Measurements from ENCODE around the gene CD8B. TPM values are rescaled to one million over a fixed set of nuclear protein-coding genes. Genes with fewer than 3 reads are reported as not detected.

Gene CD8B
- total and polyA plus RNA-seq, 2 experiments from 2014 or later: 0.31 to 0.63 TPM

DNA sequence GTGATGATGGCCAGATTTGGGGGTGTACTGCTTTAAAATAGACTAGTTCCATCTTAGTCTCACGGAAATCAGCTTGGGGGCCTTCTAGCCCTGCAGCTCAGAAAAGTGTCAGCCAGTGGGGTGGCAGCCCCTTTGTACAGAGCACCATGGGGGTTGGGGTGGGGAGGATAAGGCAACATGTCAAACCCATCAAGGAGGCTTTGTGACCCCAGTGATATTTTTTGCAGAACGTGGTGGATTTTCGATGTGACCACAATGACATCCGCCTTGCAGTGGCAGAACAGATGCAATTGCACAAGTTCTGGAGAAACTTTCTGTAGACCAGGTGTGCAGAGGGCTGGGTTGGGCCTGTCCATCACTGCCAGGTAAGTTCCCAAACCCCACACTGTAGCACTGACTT is 67.9 kb downstream of the CD8B start:
- no peaks in the 10 kb centered on the region for H3K9me2 ChIP-seq (ENCODE audit: insufficient read depth)
- DNase-seq (ENCODE audit: low spot score) (no peak), ATAC-seq (no peak)
- H3K36me3 ChIP-seq (ENCODE audit: insufficient read depth): peaks cover 6% of the 10 kb centered on the region; the same call in 1 of the 2 replicates
- H3K27ac ChIP-seq (ENCODE audit: low read depth): no peak overlapping the region
- no peaks in the 10 kb centered on the region for H3F3A ChIP-seq (replicated peaks; ENCODE audit: low read depth)
- peaks cover 31% of the 10 kb centered on the region for H3K9me3 Mint-ChIP-seq
- no peaks in the 10 kb centered on the region for H3K79me2 ChIP-seq (replicated peaks; ENCODE audit: insufficient read depth)
- no peak overlapping the region for H3K4me3 ChIP-seq
- H3K27ac Mint-ChIP-seq: no peak overlapping the region
- H3K4me2 ChIP-seq: no peak overlapping the region
- H3K4me3 Mint-ChIP-seq: no peak overlapping the region
- peaks cover 44% of the 10 kb centered on the region for H3K27me3 ChIP-seq (ENCODE audit: insufficient read depth)
- H3K27me3 Mint-ChIP-seq (ENCODE audit: insufficient read depth, low read depth, poor library complexity): peaks cover 38% of the 10 kb centered on the region
- no peak overlapping the region for H2AFZ ChIP-seq
- TF ChIP-seq, protein P1, sequence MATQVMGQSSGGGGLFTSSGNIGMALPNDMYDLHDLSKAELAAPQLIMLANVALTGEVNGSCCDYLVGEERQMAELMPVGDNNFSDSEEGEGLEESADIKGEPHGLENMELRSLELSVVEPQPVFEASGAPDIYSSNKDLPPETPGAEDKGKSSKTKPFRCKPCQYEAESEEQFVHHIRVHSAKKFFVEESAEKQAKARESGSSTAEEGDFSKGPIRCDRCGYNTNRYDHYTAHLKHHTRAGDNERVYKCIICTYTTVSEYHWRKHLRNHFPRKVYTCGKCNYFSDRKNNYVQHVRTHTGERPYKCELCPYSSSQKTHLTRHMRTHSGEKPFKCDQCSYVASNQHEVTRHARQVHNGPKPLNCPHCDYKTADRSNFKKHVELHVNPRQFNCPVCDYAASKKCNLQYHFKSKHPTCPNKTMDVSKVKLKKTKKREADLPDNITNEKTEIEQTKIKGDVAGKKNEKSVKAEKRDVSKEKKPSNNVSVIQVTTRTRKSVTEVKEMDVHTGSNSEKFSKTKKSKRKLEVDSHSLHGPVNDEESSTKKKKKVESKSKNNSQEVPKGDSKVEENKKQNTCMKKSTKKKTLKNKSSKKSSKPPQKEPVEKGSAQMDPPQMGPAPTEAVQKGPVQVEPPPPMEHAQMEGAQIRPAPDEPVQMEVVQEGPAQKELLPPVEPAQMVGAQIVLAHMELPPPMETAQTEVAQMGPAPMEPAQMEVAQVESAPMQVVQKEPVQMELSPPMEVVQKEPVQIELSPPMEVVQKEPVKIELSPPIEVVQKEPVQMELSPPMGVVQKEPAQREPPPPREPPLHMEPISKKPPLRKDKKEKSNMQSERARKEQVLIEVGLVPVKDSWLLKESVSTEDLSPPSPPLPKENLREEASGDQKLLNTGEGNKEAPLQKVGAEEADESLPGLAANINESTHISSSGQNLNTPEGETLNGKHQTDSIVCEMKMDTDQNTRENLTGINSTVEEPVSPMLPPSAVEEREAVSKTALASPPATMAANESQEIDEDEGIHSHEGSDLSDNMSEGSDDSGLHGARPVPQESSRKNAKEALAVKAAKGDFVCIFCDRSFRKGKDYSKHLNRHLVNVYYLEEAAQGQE (IDR thresholded peaks at IDR 0.05; ENCODE audit: unreplicated experiment): no peak
- TF ChIP-seq, protein P2, sequence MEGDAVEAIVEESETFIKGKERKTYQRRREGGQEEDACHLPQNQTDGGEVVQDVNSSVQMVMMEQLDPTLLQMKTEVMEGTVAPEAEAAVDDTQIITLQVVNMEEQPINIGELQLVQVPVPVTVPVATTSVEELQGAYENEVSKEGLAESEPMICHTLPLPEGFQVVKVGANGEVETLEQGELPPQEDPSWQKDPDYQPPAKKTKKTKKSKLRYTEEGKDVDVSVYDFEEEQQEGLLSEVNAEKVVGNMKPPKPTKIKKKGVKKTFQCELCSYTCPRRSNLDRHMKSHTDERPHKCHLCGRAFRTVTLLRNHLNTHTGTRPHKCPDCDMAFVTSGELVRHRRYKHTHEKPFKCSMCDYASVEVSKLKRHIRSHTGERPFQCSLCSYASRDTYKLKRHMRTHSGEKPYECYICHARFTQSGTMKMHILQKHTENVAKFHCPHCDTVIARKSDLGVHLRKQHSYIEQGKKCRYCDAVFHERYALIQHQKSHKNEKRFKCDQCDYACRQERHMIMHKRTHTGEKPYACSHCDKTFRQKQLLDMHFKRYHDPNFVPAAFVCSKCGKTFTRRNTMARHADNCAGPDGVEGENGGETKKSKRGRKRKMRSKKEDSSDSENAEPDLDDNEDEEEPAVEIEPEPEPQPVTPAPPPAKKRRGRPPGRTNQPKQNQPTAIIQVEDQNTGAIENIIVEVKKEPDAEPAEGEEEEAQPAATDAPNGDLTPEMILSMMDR (conservative IDR thresholded peaks at IDR 0.05; ENCODE audit: low read depth in 2 of 2): no peak
- no peak for TF ChIP-seq POLR2AphosphoS5 (IDR thresholded peaks at IDR 0.05; ENCODE audit: low read depth)
- TF ChIP-seq ZNF114 (CRISPR knock-in tag; IDR thresholded peaks at IDR 0.05): no peak
- TF ChIP-seq, protein P3, sequence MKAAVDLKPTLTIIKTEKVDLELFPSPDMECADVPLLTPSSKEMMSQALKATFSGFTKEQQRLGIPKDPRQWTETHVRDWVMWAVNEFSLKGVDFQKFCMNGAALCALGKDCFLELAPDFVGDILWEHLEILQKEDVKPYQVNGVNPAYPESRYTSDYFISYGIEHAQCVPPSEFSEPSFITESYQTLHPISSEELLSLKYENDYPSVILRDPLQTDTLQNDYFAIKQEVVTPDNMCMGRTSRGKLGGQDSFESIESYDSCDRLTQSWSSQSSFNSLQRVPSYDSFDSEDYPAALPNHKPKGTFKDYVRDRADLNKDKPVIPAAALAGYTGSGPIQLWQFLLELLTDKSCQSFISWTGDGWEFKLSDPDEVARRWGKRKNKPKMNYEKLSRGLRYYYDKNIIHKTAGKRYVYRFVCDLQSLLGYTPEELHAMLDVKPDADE (IDR thresholded peaks at IDR 0.05): no peak
- TF ChIP-seq EZH2phosphoT487 (IDR thresholded peaks at IDR 0.05; ENCODE audit: unreplicated experiment): no peak
- TF ChIP-seq NANOG (IDR thresholded peaks at IDR 0.05; ENCODE audit: borderline replicate concordance): no peak
- TF ChIP-seq JUNB (IDR thresholded peaks at IDR 0.05; ENCODE audit: unreplicated experiment): no peak
- no peak for TF ChIP-seq EZH2 (IDR thresholded peaks at IDR 0.05; ENCODE audit: low read depth, unreplicated experiment)
- TF ChIP-seq CREB1 (CRISPR knock-in tag; IDR thresholded peaks at IDR 0.05; ENCODE audit: low read depth): no peak
- no peak for TF ChIP-seq ZNF331 (CRISPR knock-in tag; IDR thresholded peaks at IDR 0.05; ENCODE audit: low read depth)
- no peak for TF ChIP-seq STAT1 (IDR thresholded peaks at IDR 0.05; ENCODE audit: unreplicated experiment)
- TF ChIP-seq, protein P4, sequence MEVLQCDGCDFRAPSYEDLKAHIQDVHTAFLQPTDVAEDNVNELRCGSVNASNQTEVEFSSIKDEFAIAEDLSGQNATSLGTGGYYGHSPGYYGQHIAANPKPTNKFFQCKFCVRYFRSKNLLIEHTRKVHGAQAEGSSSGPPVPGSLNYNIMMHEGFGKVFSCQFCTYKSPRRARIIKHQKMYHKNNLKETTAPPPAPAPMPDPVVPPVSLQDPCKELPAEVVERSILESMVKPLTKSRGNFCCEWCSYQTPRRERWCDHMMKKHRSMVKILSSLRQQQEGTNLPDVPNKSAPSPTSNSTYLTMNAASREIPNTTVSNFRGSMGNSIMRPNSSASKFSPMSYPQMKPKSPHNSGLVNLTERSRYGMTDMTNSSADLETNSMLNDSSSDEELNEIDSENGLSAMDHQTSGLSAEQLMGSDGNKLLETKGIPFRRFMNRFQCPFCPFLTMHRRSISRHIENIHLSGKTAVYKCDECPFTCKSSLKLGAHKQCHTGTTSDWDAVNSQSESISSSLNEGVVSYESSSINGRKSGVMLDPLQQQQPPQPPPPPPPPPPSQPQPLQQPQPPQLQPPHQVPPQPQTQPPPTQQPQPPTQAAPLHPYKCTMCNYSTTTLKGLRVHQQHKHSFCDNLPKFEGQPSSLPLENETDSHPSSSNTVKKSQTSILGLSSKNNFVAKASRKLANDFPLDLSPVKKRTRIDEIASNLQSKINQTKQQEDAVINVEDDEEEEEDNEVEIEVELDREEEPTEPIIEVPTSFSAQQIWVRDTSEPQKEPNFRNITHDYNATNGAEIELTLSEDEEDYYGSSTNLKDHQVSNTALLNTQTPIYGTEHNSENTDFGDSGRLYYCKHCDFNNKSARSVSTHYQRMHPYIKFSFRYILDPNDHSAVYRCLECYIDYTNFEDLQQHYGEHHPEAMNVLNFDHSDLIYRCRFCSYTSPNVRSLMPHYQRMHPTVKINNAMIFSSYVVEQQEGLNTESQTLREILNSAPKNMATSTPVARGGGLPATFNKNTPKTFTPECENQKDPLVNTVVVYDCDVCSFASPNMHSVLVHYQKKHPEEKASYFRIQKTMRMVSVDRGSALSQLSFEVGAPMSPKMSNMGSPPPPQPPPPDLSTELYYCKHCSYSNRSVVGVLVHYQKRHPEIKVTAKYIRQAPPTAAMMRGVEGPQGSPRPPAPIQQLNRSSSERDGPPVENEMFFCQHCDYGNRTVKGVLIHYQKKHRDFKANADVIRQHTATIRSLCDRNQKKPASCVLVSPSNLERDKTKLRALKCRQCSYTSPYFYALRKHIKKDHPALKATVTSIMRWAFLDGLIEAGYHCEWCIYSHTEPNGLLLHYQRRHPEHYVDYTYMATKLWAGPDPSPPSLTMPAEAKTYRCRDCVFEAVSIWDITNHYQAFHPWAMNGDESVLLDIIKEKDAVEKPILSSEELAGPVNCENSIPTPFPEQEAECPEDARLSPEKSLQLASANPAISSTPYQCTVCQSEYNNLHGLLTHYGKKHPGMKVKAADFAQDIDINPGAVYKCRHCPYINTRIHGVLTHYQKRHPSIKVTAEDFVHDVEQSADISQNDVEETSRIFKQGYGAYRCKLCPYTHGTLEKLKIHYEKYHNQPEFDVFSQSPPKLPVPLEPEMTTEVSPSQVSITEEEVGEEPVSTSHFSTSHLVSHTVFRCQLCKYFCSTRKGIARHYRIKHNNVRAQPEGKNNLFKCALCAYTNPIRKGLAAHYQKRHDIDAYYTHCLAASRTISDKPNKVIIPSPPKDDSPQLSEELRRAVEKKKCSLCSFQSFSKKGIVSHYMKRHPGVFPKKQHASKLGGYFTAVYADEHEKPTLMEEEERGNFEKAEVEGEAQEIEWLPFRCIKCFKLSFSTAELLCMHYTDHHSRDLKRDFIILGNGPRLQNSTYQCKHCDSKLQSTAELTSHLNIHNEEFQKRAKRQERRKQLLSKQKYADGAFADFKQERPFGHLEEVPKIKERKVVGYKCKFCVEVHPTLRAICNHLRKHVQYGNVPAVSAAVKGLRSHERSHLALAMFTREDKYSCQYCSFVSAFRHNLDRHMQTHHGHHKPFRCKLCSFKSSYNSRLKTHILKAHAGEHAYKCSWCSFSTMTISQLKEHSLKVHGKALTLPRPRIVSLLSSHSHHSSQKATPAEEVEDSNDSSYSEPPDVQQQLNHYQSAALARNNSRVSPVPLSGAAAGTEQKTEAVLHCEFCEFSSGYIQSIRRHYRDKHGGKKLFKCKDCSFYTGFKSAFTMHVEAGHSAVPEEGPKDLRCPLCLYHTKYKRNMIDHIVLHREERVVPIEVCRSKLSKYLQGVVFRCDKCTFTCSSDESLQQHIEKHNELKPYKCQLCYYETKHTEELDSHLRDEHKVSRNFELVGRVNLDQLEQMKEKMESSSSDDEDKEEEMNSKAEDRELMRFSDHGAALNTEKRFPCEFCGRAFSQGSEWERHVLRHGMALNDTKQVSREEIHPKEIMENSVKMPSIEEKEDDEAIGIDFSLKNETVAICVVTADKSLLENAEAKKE (CRISPR knock-in tag; IDR thresholded peaks at IDR 0.05): no peak
- peaks cover 16% of the 10 kb centered on the region; the same call in 2 of the 3 replicates for H3K36me3 Mint-ChIP-seq (ENCODE audit: low read depth)
- H3K4me1 Mint-ChIP-seq: peaks cover 14% of the 10 kb centered on the region
- H4K20me1 ChIP-seq (replicated peaks; ENCODE audit: insufficient read depth): no peaks in the 10 kb centered on the region
- 0 out of 2 replicates have a peak, but pooled peaks cover 5% of the 10 kb centered on the region for H3K4me1 ChIP-seq (ENCODE audit: insufficient read depth)

Data from GM23338 (cell line).